Progenitor cell of endocrine pancreas (in vitro differentiated cells): ENCODE data around the gene ADAMTS10. TPM values are rescaled to one million over a fixed set of nuclear protein-coding genes. Genes with fewer than 3 reads are reported as not detected.

ENCODE experiments used
- DNase-seq: peaks from one replicate; pipeline ENCODE4 v3.0.0; 2021; ENCODE audit warnings: low spot score; ENCODE audit not compliant: unreplicated experiment
- H3K27ac Mint-ChIP-seq: 2 replicates; pipeline ENCODE4 v1.8.0; 2021; ENCODE audit warnings: mild to moderate bottlenecking, moderate library complexity, mixed read lengths
- H3K27me3 Mint-ChIP-seq: 2 replicates; pipeline ENCODE4 v1.8.0; 2021; ENCODE audit warnings: mixed read lengths
- H3K36me3 Mint-ChIP-seq: 2 replicates; pipeline ENCODE4 v1.8.0; 2022; ENCODE audit warnings: mixed read lengths; ENCODE audit not compliant: insufficient read depth
- H3K4me1 Mint-ChIP-seq: 2 replicates; pipeline ENCODE4 v1.8.0; 2021; ENCODE audit warnings: low read depth, mixed read lengths
- H3K4me3 Mint-ChIP-seq: 2 replicates; pipeline ENCODE4 v1.8.0; 2021; ENCODE audit warnings: low read depth, mild to moderate bottlenecking, moderate library complexity, mixed read lengths
- H3K9me3 Mint-ChIP-seq: 2 replicates; pipeline ENCODE4 v1.8.0; 2021; ENCODE audit warnings: low read depth, mixed read lengths
- CTCF ChIP-seq: fragments of 200-600 bp; sonication (generic); IDR thresholded peaks from one replicate; pipeline ENCODE4 v1.5.0; 2021; ENCODE audit warnings: antibody characterized with exemption, mild to moderate bottlenecking; ENCODE audit not compliant: unreplicated experiment
- long read RNA-seq: library from polyadenylated mRNA; unstranded; transcript quantifications from one replicate; pipeline ENCODE4 v2.0.0, GENCODE V29; 2020
- total RNA-seq: library from RNA; stranded (reverse); gene quantifications from 2 replicates; pipeline ENCODE4 v1.2.1, GENCODE V29; 2021

Gene ADAMTS10
- total RNA-seq = 53.0 and 59.1 TPM in 2 replicates
- long read RNA-seq, partial matches to known transcripts = 0 of 1 reads
- long read RNA-seq, other reads (novel, unspliced or antisense) = 1 of 1 reads

GRCh38 chr19:8610041-8610935 lies at the start of gene ADAMTS10:
Gene ADAMTS10, minus strand, starts transcription at chr19:8610715. Its CDS starts 5,005 bp downstream, at chr19:8605710.
- peaks cover 4% of the 10 kb centered on the region for H3K27me3 Mint-ChIP-seq
- no peak for TF ChIP-seq CTCF

GRCh38 chr19:8659905-8660304 lies 49.4 kb upstream of the ADAMTS10 start:
- TF ChIP-seq CTCF = no peak
- no peaks in the 10 kb centered on the region for H3K9me3 Mint-ChIP-seq
- H3K27me3 Mint-ChIP-seq = peaks cover 33% of the 10 kb centered on the region
- no peaks in the 10 kb centered on the region for H3K4me1 Mint-ChIP-seq
- H3K27ac Mint-ChIP-seq = no peak overlapping the region
- H3K36me3 Mint-ChIP-seq = no peaks in the 10 kb centered on the region
- no peak overlapping the region for H3K4me3 Mint-ChIP-seq
- DNase-seq = no peak

More at GRCh38 chr19:8610041-8610935, at the start of gene ADAMTS10:
- DNase-seq = no peak
- no peaks in the 10 kb centered on the region for H3K9me3 Mint-ChIP-seq
- H3K36me3 Mint-ChIP-seq = peaks cover 6% of the 10 kb centered on the region
- H3K4me3 Mint-ChIP-seq = peak within 1 kb of the TSS; percentile 85
- peaks cover 16% of the 10 kb centered on the region for H3K4me1 Mint-ChIP-seq
- peak within 1 kb of the TSS; percentile 94 for H3K27ac Mint-ChIP-seq

GRCh38 chr19:8657869-8658268 lies 47.4 kb upstream of the ADAMTS10 start:
- Mint-ChIP-seq H3K27me3 (peaks cover 27% of the 10 kb centered on the region), H3K27ac (no peak overlapping the region), H3K9me3 (no peaks in the 10 kb centered on the region), H3K4me1 (no peaks in the 10 kb centered on the region), H3K36me3 (no peaks in the 10 kb centered on the region), H3K4me3 (no peak overlapping the region)
- TF ChIP-seq CTCF = no peak
- DNase-seq = no peak

- Mint-ChIP-seq H3K27ac (no peak overlapping the region), H3K4me1 (no peaks in the 10 kb centered on the region), H3K36me3 (no peaks in the 10 kb centered on the region), H3K9me3 (no peaks in the 10 kb centered on the region), H3K4me3 (no peak overlapping the region), H3K27me3 (peaks cover 20% of the 10 kb centered on the region)
- DNase-seq = no peak
- no peak for TF ChIP-seq CTCF
Measured at GRCh38 chr19:8655340-8655709, 44.8 kb upstream of the ADAMTS10 start.

GRCh38 chr19:8654591-8655339 lies 44.2 kb upstream of the ADAMTS10 start:
- DNase-seq = peak; percentile 61
- no peak overlapping the region for H3K27ac Mint-ChIP-seq
- TF ChIP-seq CTCF = peak; percentile 99
- H3K4me3 Mint-ChIP-seq = peak overlapping the region; percentile 61
- no peaks in the 10 kb centered on the region for H3K4me1 Mint-ChIP-seq
- no peaks in the 10 kb centered on the region for H3K36me3 Mint-ChIP-seq
- H3K9me3 Mint-ChIP-seq = no peaks in the 10 kb centered on the region
- H3K27me3 Mint-ChIP-seq = peaks cover 20% of the 10 kb centered on the region
